Astrocyte of the spinal cord (primary cell): ENCODE measurements around the gene TENM4.

Experiments used
- DNase-seq: peaks from one replicate; pipeline ENCODE4 v3.0.0; 2011; ENCODE audit warnings: low read depth, low spot score
- H3K4me3 ChIP-seq: 2 replicates; pipeline ENCODE4 v1.5.1; 2011; ENCODE audit warnings: low read depth, mild to moderate bottlenecking, low read length, moderate library complexity
- CTCF ChIP-seq: IDR thresholded peaks from 2 replicates; pipeline ENCODE4 v1.5.1; 2012; ENCODE audit warnings: low read depth, mild to moderate bottlenecking, low read length, inconsistent platforms
- in situ Hi-C: cut with HindIII; loops from 2 replicates; pipeline ENCODE4 v1.10.0; 2017; ENCODE audit warnings: low sequenced_read_pairs

TENM4 gene

GRCh38 chr11:78788533-78788932, 652.3 kb downstream of the TENM4 start:
- DNase-seq = no peak
- in situ Hi-C loops = no loop called here
- no peak overlapping the region for H3K4me3 ChIP-seq
- TF ChIP-seq CTCF = no peak

- no peak overlapping the region for H3K4me3 ChIP-seq
- no peak for TF ChIP-seq CTCF
- no peak for DNase-seq
- in situ Hi-C loops = no loop called here
These were observed 653.1 kb downstream of the TENM4 start for GRCh38 chr11:78787696-78788095.

- TF ChIP-seq CTCF = no peak
- DNase-seq = no peak
- in situ Hi-C loops = no loop called here
- no peak overlapping the region for H3K4me3 ChIP-seq
These were observed 654.1 kb downstream of the TENM4 start for GRCh38 chr11:78786746-78787145.

GRCh38 chr11:78786086-78786485, 654.7 kb downstream of the TENM4 start:
- no peak for DNase-seq
- in situ Hi-C loops = no loop called here
- H3K4me3 ChIP-seq = no peak overlapping the region
- no peak for TF ChIP-seq CTCF

GRCh38 chr11:78784321-78785061, 656.3 kb downstream of the TENM4 start:
- peak; percentile 70 for DNase-seq
- in situ Hi-C loops = no loop called here

GRCh38 chr11:78783846-78784245, 657.0 kb downstream of the TENM4 start:
- in situ Hi-C loops = no loop called here
- no peak overlapping the region for H3K4me3 ChIP-seq
- TF ChIP-seq CTCF = no peak
- DNase-seq = no peak

More at GRCh38 chr11:78784321-78785061, 656.3 kb downstream of the TENM4 start:
- TF ChIP-seq CTCF = no peak
- H3K4me3 ChIP-seq = no peak overlapping the region
